NCI-H1436 treated with DMSO at 0.1 percent for 48 hours (cell line): ENCODE data around the gene ARHGAP40.

Source experiments
- DNase-seq: peaks from one replicate; lab custom pipeline; 2025; lab: John Stamatoyannopoulos, UW

Gene ARHGAP40

DNA sequence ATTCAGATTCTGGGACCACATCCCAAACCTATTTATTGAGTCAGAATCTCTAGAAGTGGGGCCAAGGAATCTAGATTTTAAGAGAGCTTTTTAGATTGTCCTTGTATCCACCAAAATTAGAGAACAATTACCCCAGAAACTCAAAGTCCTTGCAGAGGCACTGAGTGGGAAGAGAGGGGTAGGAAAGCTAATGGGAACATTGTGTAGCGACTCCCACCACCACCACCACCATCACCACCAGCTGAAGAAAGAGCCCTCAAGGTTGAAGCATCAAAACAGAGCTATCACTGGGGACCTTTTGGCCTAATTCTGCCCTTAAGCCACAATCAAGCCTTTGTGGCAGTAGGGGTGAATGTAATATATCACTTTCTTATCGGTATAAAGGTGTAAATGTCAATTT, 83.7 kb downstream of the ARHGAP40 start:
- DNase-seq = no peak

- DNase-seq = no peak
Observed at GRCh38 chr20:38685853-38686473, 84.4 kb downstream of the ARHGAP40 start.

GRCh38 chr20:38692436-38693411, 91.1 kb downstream of the ARHGAP40 start:
- DNase-seq = no peak

GRCh38 chr20:38697306-38697705, 95.7 kb downstream of the ARHGAP40 start:
- DNase-seq = no peak

- no peak for DNase-seq
Observed at GRCh38 chr20:38698541-38698940, 96.9 kb downstream of the ARHGAP40 start.

GRCh38 chr20:38700141-38700540, 98.5 kb downstream of the ARHGAP40 start:
- no peak for DNase-seq
